ENCODE results near the gene CBLN3. TPM values are rescaled to one million over a fixed set of nuclear protein-coding genes. Genes with fewer than 3 reads are reported as not detected.
A peak's percentile ranks its signal among the peaks of the same experiment; 100 is the strongest.

The CBLN3 gene
- total RNA-seq, 1 donor = 1.7 TPM

DNA sequence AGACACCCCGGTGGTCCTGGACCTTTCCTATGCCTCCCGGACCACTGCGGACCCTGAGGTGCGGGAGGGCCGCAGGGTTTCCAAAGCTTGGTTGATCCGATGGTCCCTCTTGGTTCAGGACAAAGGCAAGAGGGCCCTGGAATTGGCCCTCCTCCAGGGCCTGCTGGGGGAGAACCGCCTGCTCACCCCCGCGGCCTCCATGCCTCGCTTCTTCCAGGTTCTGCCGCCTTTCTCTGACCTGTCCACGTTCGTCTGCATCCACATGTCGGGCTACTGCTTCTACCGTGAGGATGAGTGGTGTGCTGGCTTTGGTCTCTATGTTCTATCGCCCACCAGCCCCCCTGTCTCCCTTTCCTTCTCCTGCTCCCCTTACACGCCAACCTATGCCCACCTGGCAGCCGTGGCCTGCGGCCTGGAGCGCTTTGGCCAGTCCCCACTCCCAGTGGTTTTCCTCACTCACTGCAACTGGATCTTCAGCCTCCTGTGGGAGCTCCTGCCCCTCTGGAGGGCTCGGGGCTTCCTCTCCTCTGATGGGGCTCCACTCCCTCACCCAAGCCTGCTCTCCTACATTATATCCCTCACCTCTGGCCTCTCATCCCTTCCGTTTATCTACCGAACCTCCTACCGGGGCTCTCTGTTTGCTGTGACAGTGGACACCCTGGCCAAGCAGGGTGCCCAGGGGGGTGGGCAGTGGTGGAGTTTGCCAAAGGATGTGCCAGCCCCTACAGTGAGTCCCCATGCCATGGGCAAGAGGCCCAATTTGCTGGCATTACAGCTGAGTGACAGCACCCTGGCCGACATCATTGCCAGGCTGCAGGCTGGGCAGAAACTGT, 13.8 kb downstream of the CBLN3 start:
- no peak for DNase-seq (ENCODE audit: low read depth)
- no peak overlapping the region for H3K4me3 ChIP-seq (ENCODE audit: low read depth, low read length)
- TF ChIP-seq, protein P1, sequence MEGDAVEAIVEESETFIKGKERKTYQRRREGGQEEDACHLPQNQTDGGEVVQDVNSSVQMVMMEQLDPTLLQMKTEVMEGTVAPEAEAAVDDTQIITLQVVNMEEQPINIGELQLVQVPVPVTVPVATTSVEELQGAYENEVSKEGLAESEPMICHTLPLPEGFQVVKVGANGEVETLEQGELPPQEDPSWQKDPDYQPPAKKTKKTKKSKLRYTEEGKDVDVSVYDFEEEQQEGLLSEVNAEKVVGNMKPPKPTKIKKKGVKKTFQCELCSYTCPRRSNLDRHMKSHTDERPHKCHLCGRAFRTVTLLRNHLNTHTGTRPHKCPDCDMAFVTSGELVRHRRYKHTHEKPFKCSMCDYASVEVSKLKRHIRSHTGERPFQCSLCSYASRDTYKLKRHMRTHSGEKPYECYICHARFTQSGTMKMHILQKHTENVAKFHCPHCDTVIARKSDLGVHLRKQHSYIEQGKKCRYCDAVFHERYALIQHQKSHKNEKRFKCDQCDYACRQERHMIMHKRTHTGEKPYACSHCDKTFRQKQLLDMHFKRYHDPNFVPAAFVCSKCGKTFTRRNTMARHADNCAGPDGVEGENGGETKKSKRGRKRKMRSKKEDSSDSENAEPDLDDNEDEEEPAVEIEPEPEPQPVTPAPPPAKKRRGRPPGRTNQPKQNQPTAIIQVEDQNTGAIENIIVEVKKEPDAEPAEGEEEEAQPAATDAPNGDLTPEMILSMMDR (IDR thresholded peaks at IDR 0.05; ENCODE audit: insufficient read depth, low read depth, low read length) = no peak

DNA sequence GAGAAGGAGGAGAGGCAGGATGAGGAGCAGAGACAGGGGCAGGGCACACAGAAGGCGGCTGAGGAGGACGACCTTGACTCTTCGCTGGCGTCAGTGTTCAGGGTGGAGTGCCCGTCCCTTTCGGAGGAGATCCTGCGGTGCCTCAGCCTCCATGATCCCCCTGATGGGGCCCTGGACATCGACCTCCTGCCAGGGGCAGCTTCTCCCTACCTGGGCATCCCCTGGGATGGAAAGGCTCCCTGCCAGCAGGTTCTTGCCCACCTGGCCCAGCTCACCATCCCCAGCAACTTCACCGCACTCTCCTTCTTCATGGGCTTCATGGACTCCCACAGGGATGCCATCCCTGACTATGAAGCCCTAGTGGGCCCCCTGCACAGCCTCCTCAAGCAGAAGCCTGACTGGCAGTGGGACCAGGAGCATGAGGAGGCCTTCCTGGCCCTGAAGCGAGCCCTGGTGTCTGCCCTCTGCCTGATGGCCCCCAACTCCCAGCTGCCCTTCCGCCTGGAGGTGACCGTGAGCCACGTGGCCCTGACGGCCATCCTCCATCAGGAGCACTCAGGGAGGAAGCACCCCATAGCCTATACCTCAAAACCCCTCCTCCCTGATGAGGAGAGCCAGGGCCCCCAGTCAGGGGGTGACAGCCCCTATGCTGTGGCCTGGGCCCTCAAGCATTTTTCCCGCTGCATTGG, 14.6 kb downstream of the CBLN3 start:
- TF ChIP-seq, protein P1 (IDR thresholded peaks at IDR 0.05; ENCODE audit: insufficient read depth, low read depth, low read length) = no peak
- H3K4me3 ChIP-seq (ENCODE audit: low read depth, low read length) = no peak overlapping the region
- no peak for DNase-seq (ENCODE audit: low read depth)

DNA sequence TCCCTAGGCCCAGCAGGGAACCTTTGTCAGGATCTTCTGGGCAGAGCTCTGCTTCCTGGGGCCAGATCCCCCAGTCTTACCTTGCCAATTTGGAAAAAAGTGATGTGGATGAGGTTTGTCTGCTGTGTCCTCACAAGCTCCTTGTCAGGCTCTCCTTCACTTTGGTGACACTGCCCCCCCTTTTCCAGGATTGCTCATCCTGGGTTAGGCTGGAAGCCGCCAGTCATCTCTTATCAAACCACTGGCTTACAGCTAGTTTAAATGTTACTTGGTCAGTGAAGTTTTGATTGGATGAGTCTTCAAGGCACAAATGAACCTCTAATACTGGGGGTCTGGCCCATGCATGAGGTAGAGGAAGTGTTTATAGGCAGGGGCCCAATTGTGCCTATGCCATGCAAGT, 15.4 kb downstream of the CBLN3 start:
- DNase-seq (ENCODE audit: low read depth) = no peak
- no peak overlapping the region for H3K4me3 ChIP-seq (ENCODE audit: low read depth, low read length)
- TF ChIP-seq, protein P1 (IDR thresholded peaks at IDR 0.05; ENCODE audit: insufficient read depth, low read depth, low read length) = no peak

DNA sequence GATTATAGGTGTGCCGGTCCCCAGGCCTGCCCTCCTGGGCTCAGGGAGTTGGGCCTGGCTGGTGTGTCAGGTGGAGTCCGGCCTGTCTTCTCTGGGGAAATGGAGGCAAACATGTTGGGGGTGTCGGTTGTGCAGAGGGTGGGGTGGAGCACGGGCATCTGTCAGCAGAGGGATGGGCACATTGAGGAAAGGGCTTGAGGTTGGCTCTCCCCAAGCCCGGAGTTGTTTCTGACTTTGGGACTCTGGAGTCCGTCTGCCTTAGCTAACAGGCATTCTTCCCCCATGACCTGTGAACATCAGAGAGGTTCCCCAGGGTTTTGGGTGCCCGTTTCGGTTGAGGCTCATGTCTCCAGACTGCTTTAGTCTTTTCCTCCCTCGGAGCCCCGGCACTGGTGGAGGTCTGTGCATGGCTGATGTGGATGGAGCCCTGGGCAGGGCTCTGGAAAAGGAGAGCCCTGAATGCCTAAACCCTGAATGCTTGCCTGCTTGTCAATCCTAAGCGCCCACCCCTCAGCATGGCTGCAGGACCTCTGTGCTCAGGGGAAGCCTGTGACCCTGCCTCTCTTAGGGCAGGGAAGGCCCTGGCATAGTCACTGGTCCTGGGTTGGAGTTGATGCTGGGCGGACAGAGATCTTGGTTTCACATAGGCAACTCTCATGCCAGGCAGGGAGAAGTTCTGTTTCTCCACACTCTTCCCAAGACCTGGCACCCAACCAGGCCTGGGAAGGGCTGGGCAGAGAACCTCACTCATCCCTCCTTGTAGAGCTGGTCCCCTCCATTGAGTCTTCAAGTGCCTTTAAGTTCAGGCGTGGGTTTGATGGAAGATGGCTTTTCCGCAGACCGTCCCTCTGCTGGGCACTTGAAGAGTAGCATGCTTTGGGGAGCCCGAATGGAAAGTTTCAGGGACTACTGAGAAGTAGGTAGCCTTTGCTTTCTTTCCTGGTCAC, 17.8 kb downstream of the CBLN3 start:
- peak; percentile 69 for DNase-seq (ENCODE audit: low read depth)
- TF ChIP-seq, protein P1 (IDR thresholded peaks at IDR 0.05; ENCODE audit: insufficient read depth, low read depth, low read length) = peak; percentile 83
- H3K4me3 ChIP-seq (ENCODE audit: low read depth, low read length) = no peak overlapping the region

DNA sequence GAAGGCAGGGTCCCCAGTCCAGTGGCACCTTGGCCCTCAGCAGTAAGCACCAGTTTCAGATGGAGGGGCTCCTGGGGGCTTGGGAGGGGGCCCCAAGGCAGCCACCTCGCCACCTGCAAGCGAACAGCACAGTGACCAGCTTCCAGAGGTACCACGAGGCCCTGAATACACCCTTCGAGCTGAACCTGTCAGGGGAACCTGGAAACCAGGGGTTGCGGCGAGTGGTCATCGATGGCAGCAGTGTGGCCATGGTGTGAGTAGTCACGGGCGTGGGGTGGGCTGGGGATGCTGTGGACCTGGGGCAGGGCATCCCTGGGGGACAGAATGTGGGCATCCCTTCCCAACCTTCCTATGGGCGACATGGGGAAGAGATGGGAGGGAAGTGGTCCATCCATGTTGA, 19.5 kb downstream of the CBLN3 start:
- TF ChIP-seq, protein P1 (IDR thresholded peaks at IDR 0.05; ENCODE audit: insufficient read depth, low read depth, low read length) = no peak
- DNase-seq (ENCODE audit: low read depth) = no peak
- no peak overlapping the region for H3K4me3 ChIP-seq (ENCODE audit: low read depth, low read length)

DNA sequence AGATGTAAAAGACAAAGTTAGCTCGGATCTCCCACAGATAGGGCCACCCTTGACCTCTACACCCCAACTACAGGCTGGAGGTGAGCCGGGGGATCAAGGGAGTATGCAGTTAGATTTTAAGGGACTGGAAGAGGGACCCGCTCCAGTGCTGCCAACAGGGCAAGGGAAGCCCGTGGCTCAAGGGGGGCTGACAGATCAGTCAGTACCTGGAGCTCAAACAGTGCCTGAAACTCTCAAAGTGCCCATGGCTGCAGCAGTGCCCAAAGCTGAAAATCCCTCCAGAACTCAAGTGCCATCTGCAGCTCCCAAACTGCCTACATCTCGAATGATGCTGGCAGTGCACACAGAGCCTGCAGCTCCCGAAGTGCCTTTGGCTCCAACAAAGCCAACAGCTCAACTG, 20.3 kb downstream of the CBLN3 start:
- TF ChIP-seq, protein P1 (IDR thresholded peaks at IDR 0.05; ENCODE audit: insufficient read depth, low read depth, low read length) = no peak
- DNase-seq (ENCODE audit: low read depth) = no peak
- H3K4me3 ChIP-seq (ENCODE audit: low read depth, low read length) = no peak overlapping the region

Measured in fibroblast of villous mesenchyme (primary cell).